Measurements from ENCODE around the gene DNAJB7. TPM values are rescaled to one million over a fixed set of nuclear protein-coding genes. Genes with fewer than 3 reads are reported as not detected.
A peak's percentile ranks its signal among the peaks of the same experiment; 100 is the strongest.

The DNAJB7 gene
- total and polyA plus RNA-seq, 2 of the 13 experiments (the other 11 are each of a cell fraction or from before 2014, with no cell fraction given): not detected

GRCh38 chr22:40818747-40819598 lies 42.9 kb downstream of the DNAJB7 start, which contains the start of gene SLC25A17 (continued):
- TF ChIP-seq, protein P1, sequence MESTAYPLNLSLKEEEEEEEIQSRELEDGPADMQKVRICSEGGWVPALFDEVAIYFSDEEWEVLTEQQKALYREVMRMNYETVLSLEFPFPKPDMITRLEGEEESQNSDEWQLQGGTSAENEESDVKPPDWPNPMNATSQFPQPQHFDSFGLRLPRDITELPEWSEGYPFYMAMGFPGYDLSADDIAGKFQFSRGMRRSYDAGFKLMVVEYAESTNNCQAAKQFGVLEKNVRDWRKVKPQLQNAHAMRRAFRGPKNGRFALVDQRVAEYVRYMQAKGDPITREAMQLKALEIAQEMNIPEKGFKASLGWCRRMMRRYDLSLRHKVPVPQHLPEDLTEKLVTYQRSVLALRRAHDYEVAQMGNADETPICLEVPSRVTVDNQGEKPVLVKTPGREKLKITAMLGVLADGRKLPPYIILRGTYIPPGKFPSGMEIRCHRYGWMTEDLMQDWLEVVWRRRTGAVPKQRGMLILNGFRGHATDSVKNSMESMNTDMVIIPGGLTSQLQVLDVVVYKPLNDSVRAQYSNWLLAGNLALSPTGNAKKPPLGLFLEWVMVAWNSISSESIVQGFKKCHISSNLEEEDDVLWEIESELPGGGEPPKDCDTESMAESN (CRISPR knock-in tag; conservative IDR thresholded peaks at IDR 0.05): 0 out of 2 replicates have a peak, but pooled peaks have one; percentile 24
- TF ChIP-seq FOXP1 (IDR thresholded peaks at IDR 0.05): no peak
- no peak for TF ChIP-seq FOXP1 (CRISPR knock-in tag; IDR thresholded peaks at IDR 0.05)
- no peak for TF ChIP-seq TCF7 (IDR thresholded peaks at IDR 0.05; ENCODE audit: low read depth)
- no peak for TF ChIP-seq NR3C1 (CRISPR knock-in tag; IDR thresholded peaks at IDR 0.05)
- 0 out of 2 replicates have a peak, but pooled peaks have one; percentile 39 for TF ChIP-seq ATF7-NPFF (CRISPR knock-in tag; IDR thresholded peaks at IDR 0.05; ENCODE audit: low read depth)
- peak; percentile 71; the same call in 1 of the 2 replicates for TF ChIP-seq NR0B2 (CRISPR knock-in tag; IDR thresholded peaks at IDR 0.05)
- no peak for TF ChIP-seq TOE1 (CRISPR knock-in tag; IDR thresholded peaks at IDR 0.05)
- no peak for TF ChIP-seq ZNF292 (CRISPR knock-in tag; IDR thresholded peaks at IDR 0.05; ENCODE audit: borderline replicate concordance, low read depth)
- TF ChIP-seq ZNF766 (CRISPR knock-in tag; IDR thresholded peaks at IDR 0.05; ENCODE audit: borderline replicate concordance): 0 out of 2 replicates have a peak, but pooled peaks have one; percentile 45
- no peak for TF ChIP-seq ZFP36 (IDR thresholded peaks at IDR 0.05; ENCODE audit: borderline replicate concordance, low read depth, low read length, partially characterized antibody)
- no peak; the same call in 1 of the 2 replicates for TF ChIP-seq ZNF34 (CRISPR knock-in tag; IDR thresholded peaks at IDR 0.05; ENCODE audit: borderline replicate concordance)
- no peak for TF ChIP-seq HHEX (CRISPR knock-in tag; IDR thresholded peaks at IDR 0.05)
- TF ChIP-seq U2AF1 (optimal IDR thresholded peaks at IDR 0.05; ENCODE audit: low read depth, low read length): peak; percentile 21
- no peak for TF ChIP-seq CBX1 (IDR thresholded peaks at IDR 0.05; ENCODE audit: low read depth)
- TF ChIP-seq EZH2 (conservative IDR thresholded peaks at IDR 0.05; ENCODE audit: low read depth, low read length): no peak
- TF ChIP-seq DMTF1 (CRISPR knock-in tag; IDR thresholded peaks at IDR 0.05): no peak
- TF ChIP-seq GATAD1 (CRISPR knock-in tag; IDR thresholded peaks at IDR 0.05): peak; percentile 56; the same call in 1 of the 2 replicates
- no peak for TF ChIP-seq MEIS1 (CRISPR knock-in tag; IDR thresholded peaks at IDR 0.05; ENCODE audit: borderline replicate concordance)
- TF ChIP-seq HMG20B (CRISPR knock-in tag; conservative IDR thresholded peaks at IDR 0.05): no peak
- no peak for TF ChIP-seq NCOA5 (CRISPR knock-in tag; IDR thresholded peaks at IDR 0.05)
- TF ChIP-seq, protein P2, sequence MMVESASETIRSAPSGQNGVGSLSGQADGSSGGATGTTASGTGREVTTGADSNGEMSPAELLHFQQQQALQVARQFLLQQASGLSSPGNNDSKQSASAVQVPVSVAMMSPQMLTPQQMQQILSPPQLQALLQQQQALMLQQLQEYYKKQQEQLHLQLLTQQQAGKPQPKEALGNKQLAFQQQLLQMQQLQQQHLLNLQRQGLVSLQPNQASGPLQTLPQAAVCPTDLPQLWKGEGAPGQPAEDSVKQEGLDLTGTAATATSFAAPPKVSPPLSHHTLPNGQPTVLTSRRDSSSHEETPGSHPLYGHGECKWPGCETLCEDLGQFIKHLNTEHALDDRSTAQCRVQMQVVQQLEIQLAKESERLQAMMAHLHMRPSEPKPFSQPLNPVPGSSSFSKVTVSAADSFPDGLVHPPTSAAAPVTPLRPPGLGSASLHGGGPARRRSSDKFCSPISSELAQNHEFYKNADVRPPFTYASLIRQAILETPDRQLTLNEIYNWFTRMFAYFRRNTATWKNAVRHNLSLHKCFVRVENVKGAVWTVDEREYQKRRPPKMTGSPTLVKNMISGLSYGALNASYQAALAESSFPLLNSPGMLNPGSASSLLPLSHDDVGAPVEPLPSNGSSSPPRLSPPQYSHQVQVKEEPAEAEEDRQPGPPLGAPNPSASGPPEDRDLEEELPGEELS (CRISPR knock-in tag; IDR thresholded peaks at IDR 0.05): no peak
- no peak for TF ChIP-seq ARNT (IDR thresholded peaks at IDR 0.05)
- no peak for TF ChIP-seq RARG (CRISPR knock-in tag; IDR thresholded peaks at IDR 0.05; ENCODE audit: low read depth)
- peak; percentile 29; the same call in 1 of the 2 replicates for TF ChIP-seq TBX3 (IDR thresholded peaks at IDR 0.05; ENCODE audit: borderline replicate concordance)

Data from HepG2 (cell line).